Breast epithelium (tissue), 4 donors: Measurements from ENCODE around the gene ANKS1B. TPM values are rescaled to one million over a fixed set of nuclear protein-coding genes. Genes with fewer than 3 reads are reported as not detected.

Experiments
- DNase-seq, 2 donors: peaks; one replicate each; pipeline ENCODE4 v3.0.0-alpha.2; 2019; ENCODE audit warnings: low spot score in 2 of 2
- H3K27ac ChIP-seq, 2 donors: fragments of 200-600 bp; sonication (generic) in 1 of 2; one replicate each; pipeline ENCODE4 v1.5.1; 2016 to 2019; ENCODE audit warnings: mild to moderate bottlenecking in 1 of 2
- H3K27me3 ChIP-seq, 2 donors: fragments of 200-600 bp; sonication (generic) in 1 of 2; one replicate each; pipeline versions ENCODE4 v1.5.1 to v1.6.0; 2017 to 2019; ENCODE audit warnings: control low read depth in 1 of 2, mild to moderate bottlenecking in 1 of 2
- H3K36me3 ChIP-seq: fragments of 200-600 bp; one replicate; pipeline ENCODE4 v1.5.1; 2019
- H3K4me1 ChIP-seq, 2 donors: fragments of 200-600 bp; sonication (generic); one replicate each; pipeline ENCODE4 v1.5.1; 2016 to 2019; ENCODE audit warnings: control low read depth in 1 of 2
- H3K4me3 ChIP-seq, 3 donors: fragments of 200-600 bp; sonication (generic); 1 replicate in 2 of 3; 2 replicates in 1 of 3; pipeline ENCODE4 v1.5.1; 2016 to 2019; ENCODE audit warnings: mild to moderate bottlenecking in 3 of 3, moderate library complexity in 2 of 3
- H3K9me3 ChIP-seq, 2 donors: fragments of 200-600 bp; sonication (generic) in 1 of 2; one replicate each; pipeline ENCODE4 v1.5.1; 2016 to 2019; ENCODE audit warnings: control low read depth in 1 of 2
- POLR2A ChIP-seq: fragments of 450-650 bp; IDR thresholded peaks from one replicate; pipeline ENCODE4 v1.6.1; 2016; ENCODE audit warnings: antibody characterized with exemption, mild to moderate bottlenecking, moderate library complexity
- POLR2AphosphoS5 ChIP-seq, 3 donors: sonication (generic); formaldehyde crosslinking; IDR thresholded peaks; one replicate each; pipeline ENCODE4 v1.6.1; 2017; ENCODE audit warnings: antibody characterized with exemption in 3 of 3
- intact Hi-C: fragments of 100-400 bp; cut with DNase I; formaldehyde crosslinking; loops from one replicate; pipeline ENCODE4 v1.15.1; 2023; ENCODE audit warnings: low total_unique reads
- total RNA-seq, 3 donors: library from RNA; depleted of rRNA; stranded (reverse); fragments of >200 nt; gene quantifications; one replicate each; pipeline ENCODE4 v1.1.0, GENCODE V29; 2016
- TF ChIP-seq, protein P1 (sequence below), 3 donors: fragments of 450-650 bp; IDR thresholded peaks; one replicate each; pipeline ENCODE4 v1.5.1; 2016 to 2017; ENCODE audit warnings: antibody characterized with exemption in 3 of 3, mild to moderate bottlenecking in 3 of 3, moderate library complexity in 3 of 3

The ANKS1B gene
- total RNA-seq, 3 donors from 2014 or later = 16.6 to 115 (median 32.4) TPM

DNA sequence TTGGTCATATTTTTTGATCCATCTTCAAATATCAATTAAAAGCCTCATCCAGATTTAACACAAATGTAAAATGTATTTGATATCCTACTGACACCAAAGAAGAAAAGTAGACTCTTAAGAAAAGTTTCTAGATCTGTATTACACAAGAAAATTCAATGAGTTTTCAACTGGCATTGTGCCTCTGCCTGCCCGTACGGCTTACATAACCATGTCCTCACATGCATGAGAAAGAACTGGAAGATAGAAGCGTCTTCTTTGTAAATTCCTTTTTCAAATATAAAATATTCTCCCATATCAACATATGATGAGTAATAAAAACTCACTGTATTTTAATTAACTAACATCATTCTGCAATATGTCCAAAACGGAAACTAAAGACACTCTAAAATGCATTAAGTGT is 7.2 kb downstream of the ANKS1B start:
- no peak for TF ChIP-seq POLR2AphosphoS5 (IDR thresholded peaks at IDR 0.05)
- TF ChIP-seq, protein P1, sequence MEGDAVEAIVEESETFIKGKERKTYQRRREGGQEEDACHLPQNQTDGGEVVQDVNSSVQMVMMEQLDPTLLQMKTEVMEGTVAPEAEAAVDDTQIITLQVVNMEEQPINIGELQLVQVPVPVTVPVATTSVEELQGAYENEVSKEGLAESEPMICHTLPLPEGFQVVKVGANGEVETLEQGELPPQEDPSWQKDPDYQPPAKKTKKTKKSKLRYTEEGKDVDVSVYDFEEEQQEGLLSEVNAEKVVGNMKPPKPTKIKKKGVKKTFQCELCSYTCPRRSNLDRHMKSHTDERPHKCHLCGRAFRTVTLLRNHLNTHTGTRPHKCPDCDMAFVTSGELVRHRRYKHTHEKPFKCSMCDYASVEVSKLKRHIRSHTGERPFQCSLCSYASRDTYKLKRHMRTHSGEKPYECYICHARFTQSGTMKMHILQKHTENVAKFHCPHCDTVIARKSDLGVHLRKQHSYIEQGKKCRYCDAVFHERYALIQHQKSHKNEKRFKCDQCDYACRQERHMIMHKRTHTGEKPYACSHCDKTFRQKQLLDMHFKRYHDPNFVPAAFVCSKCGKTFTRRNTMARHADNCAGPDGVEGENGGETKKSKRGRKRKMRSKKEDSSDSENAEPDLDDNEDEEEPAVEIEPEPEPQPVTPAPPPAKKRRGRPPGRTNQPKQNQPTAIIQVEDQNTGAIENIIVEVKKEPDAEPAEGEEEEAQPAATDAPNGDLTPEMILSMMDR (IDR thresholded peaks at IDR 0.05) = no peak
- TF ChIP-seq POLR2A = no peak
- Histone ChIP-seq H3K27ac (no peak overlapping the region), H3K4me1 (no peaks in the 10 kb centered on the region), H3K9me3 (no peaks in the 10 kb centered on the region), H3K27me3 (no peaks in the 10 kb centered on the region), H3K4me3 (no peak overlapping the region), H3K36me3 (no peaks in the 10 kb centered on the region)
- intact Hi-C loops = no loop called here
- no peak for DNase-seq

DNA sequence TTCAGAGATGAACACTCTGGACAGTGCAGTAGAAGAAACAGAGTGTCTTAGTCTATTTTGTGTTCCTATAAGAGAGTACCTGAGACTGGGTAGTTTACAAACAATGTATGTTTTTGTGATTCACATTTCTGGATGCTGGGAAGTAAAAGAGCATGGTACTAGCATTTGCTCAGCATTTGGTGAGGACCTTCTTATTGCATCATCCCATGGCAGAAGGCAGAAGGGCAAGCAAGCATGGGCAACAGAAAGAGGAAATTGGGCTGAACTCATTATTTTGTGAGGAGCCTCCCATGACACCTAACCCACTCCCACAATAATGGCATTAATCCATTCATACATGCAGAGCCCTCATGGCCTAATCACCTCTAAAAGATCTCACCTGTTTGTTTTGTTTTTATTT is 8.0 kb downstream of the ANKS1B start:
- H3K9me3 ChIP-seq = no peaks in the 10 kb centered on the region
- no peaks in the 10 kb centered on the region for H3K4me1 ChIP-seq
- no peaks in the 10 kb centered on the region for H3K27me3 ChIP-seq
- H3K4me3 ChIP-seq = no peak overlapping the region
- no peak for DNase-seq
- no peak overlapping the region for H3K27ac ChIP-seq
- H3K36me3 ChIP-seq = no peaks in the 10 kb centered on the region
- TF ChIP-seq POLR2A (no peak), POLR2AphosphoS5 (IDR thresholded peaks at IDR 0.05) (no peak)
- TF ChIP-seq, protein P1 (IDR thresholded peaks at IDR 0.05) = no peak
- intact Hi-C loops = no loop called here

DNA sequence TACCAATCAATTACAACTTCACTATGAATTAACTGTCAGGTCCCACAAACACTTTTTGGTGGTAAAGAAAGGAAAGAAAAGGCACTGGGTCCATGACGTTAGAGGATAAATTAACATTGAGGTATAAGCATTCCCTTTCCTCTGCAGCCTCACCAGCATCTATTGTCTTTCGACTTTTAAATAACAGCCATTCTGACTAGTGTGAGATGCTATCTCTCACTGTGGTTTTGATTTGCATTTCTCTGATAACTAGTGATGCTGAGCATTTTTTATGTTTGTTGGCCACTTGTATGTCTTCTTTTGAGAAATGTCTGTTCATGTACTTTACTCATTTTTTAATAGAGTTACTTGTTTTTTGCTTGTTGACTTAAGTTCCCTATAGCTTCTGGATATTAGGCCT is 9.4 kb downstream of the ANKS1B start:
- TF ChIP-seq POLR2A (no peak), POLR2AphosphoS5 (IDR thresholded peaks at IDR 0.05) (no peak)
- TF ChIP-seq, protein P1 (IDR thresholded peaks at IDR 0.05) = no peak
- no peak for DNase-seq
- intact Hi-C loops = no loop called here
- Histone ChIP-seq H3K4me1 (no peaks in the 10 kb centered on the region), H3K36me3 (no peaks in the 10 kb centered on the region), H3K4me3 (no peak overlapping the region), H3K27me3 (no peaks in the 10 kb centered on the region), H3K9me3 (no peaks in the 10 kb centered on the region), H3K27ac (no peak overlapping the region)

DNA sequence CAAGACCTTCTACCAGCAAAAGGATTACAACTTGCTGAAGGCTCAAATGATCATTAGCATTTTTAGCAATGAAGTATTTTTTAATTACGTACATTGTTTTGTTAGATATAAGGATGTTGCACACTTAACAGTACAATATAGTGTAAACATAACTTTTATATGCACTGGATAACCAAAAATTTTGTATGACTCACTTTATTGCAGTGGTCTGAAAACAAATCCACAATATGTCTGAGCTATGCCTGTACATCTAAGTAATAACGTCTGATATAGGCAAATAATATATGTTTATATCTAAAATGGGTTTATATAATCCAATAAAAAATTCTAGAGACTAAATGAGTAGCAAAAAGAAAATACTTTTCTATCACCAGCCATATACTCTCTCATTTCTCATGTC is 10.6 kb downstream of the ANKS1B start:
- no peaks in the 10 kb centered on the region for H3K27me3 ChIP-seq
- no peak for TF ChIP-seq POLR2AphosphoS5 (IDR thresholded peaks at IDR 0.05)
- no peaks in the 10 kb centered on the region for H3K36me3 ChIP-seq
- H3K4me3 ChIP-seq = no peak overlapping the region
- H3K9me3 ChIP-seq = no peaks in the 10 kb centered on the region
- H3K4me1 ChIP-seq = no peaks in the 10 kb centered on the region
- no peak overlapping the region for H3K27ac ChIP-seq
- intact Hi-C loops = no loop called here
- no peak for DNase-seq

DNA sequence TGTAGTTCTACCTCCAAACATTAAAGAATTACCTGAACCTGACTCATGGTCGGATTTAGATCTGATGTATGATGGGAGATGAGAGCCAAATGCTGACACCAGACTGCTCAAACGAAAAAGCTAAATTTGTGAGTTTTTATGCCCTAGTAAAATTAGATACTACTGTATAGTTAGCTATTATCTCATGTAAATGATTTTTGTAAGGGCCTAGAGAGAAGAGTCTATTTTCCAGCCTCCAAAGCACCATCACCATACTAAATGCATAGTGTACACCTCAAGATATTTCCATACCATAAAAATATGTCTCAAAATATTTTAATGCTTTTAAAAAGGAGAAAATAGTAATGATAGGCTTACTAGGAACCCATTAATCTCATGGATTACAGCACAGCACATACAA is 18.3 kb downstream of the ANKS1B start:
- intact Hi-C loops = no loop called here
- no peaks in the 10 kb centered on the region for H3K9me3 ChIP-seq
- TF ChIP-seq POLR2AphosphoS5 (IDR thresholded peaks at IDR 0.05) (no peak), POLR2A (no peak)
- TF ChIP-seq, protein P1 (IDR thresholded peaks at IDR 0.05) = no peak
- no peak overlapping the region for H3K4me3 ChIP-seq
- H3K27me3 ChIP-seq = no peaks in the 10 kb centered on the region
- no peaks in the 10 kb centered on the region for H3K4me1 ChIP-seq
- H3K27ac ChIP-seq = no peak overlapping the region
- DNase-seq = no peak
- H3K36me3 ChIP-seq = no peaks in the 10 kb centered on the region

DNA sequence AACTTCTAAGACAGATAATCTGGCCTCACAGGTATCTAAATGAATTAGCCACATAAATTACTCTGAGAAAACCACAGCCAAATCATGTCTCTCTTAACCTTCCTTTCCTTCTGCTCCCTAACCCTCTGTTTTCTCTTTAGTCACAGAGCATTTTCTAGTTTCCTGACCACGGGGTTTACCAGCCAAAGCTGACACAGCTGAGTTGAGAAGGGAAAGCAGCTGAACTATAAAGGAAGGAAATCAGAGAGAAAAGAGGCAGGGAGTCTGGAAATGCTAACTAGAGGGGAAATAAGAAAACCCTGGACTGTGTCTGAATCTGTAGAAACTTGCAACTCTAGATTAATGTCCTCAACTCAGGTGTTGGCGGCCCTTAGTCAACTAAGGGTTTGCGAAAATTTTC is 24.4 kb downstream of the ANKS1B start:
- Histone ChIP-seq H3K4me3 (no peak overlapping the region), H3K27me3 (no peaks in the 10 kb centered on the region), H3K27ac (peak overlapping the region; percentile 41 to 64), H3K4me1 (no peaks in the 10 kb centered on the region), H3K9me3 (no peaks in the 10 kb centered on the region), H3K36me3 (no peaks in the 10 kb centered on the region)
- intact Hi-C loops = no loop called here
- no peak for TF ChIP-seq POLR2AphosphoS5 (IDR thresholded peaks at IDR 0.05)
- TF ChIP-seq, protein P1 (IDR thresholded peaks at IDR 0.05) = no peak
- TF ChIP-seq POLR2A = no peak
- no peak for DNase-seq
